ENCODE results near the gene YRDC. TPM values are rescaled to one million over a fixed set of nuclear protein-coding genes. Genes with fewer than 3 reads are reported as not detected.

YRDC gene
- total RNA-seq, 3 donors from 2014 or later (not counting 1 experiment from before 2014, with no cell fraction given) = 19.9 to 26.2 (median 24.4) TPM

DNA sequence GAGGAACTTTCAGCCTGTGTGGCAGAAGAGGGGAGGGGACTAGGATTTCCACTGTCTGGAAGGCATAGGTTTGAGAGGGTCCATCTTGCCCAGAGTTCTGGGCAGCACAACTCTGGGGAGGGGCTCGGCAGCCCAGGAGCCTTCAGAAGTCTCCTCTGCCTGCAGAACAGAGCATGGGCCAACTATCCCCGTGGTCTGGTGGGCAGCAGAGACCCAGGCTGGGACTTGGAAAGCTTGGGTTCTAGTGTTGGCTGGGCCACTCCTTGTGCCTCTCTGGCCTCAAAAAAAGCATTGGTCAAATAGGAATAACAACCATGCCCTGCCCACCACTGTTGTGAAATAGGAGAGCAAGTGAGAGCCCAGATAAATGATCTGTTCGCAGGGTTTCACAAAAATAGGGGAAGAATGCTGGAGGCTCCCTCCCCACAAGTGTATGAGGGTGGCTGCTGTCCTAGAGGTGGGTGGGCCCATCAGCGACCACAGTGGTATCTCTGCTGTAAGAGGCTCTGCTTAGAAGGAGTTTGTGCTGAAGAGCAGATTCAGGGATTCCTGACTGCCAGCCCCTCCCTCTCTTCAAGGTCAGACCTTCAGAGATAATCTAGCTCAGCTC lies 52.0 kb downstream of the YRDC start:
- 75% methylated on average over 3 of the region's 4 CpGs for whole genome bisulfite sequencing (ENCODE audit: insufficient coverage)
- no peak overlapping the region for H3K27ac ChIP-seq (ENCODE audit: low read length)
- Mint-ChIP-seq H3K27ac (no peak overlapping the region), H3K27me3 (ENCODE audit: low read depth in 2 of 2) (peaks cover 8 to 19% of the 10 kb centered on the region in 2 donors), H3K4me1 (peaks cover 0 to 6% of the 10 kb centered on the region in 2 donors), H3K36me3 (no peaks in the 10 kb centered on the region), H3K9me3 (no peaks in the 10 kb centered on the region), H3K4me3 (no peak overlapping the region)
- intact Hi-C loops (cut with micrococcal nuclease) = no loop called here
- ATAC-seq (no peak), DNase-seq (no peak)
- peaks cover 4% of the 10 kb centered on the region for H3K4me1 ChIP-seq (ENCODE audit: control insufficient read depth, insufficient read depth, low read length)
- no peaks in the 10 kb centered on the region for H3K36me3 ChIP-seq (ENCODE audit: control insufficient read depth, insufficient read depth, low read length)
- peaks cover 15% of the 10 kb centered on the region for H3K27me3 ChIP-seq (ENCODE audit: control insufficient read depth, insufficient read depth, low read length)
- H3K9me3 ChIP-seq (ENCODE audit: control insufficient read depth, insufficient read depth, low read length) = no peaks in the 10 kb centered on the region
- TF ChIP-seq, protein P1, sequence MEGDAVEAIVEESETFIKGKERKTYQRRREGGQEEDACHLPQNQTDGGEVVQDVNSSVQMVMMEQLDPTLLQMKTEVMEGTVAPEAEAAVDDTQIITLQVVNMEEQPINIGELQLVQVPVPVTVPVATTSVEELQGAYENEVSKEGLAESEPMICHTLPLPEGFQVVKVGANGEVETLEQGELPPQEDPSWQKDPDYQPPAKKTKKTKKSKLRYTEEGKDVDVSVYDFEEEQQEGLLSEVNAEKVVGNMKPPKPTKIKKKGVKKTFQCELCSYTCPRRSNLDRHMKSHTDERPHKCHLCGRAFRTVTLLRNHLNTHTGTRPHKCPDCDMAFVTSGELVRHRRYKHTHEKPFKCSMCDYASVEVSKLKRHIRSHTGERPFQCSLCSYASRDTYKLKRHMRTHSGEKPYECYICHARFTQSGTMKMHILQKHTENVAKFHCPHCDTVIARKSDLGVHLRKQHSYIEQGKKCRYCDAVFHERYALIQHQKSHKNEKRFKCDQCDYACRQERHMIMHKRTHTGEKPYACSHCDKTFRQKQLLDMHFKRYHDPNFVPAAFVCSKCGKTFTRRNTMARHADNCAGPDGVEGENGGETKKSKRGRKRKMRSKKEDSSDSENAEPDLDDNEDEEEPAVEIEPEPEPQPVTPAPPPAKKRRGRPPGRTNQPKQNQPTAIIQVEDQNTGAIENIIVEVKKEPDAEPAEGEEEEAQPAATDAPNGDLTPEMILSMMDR (IDR thresholded peaks at IDR 0.05) = no peak
- H3K4me3 ChIP-seq (ENCODE audit: low read length) = no peak overlapping the region

DNA sequence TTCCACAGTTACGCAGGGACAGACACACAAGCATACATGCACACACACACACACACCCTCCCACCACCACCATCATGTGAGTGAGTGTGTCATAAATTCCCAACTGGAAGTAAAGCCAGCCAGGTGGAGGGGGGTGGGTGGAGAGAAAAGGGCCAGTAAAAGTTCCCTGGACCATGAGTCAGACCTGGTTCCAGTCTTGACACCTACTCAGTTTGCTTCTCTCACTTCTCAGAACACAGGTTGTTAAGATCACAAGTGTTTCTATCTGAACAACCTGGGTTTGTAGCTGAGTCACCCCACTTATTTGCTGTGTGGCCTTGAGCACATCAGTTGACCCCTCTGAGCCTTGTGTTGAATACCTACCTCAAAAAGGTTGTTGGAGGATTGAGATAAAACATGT lies 52.7 kb downstream of the YRDC start:
- ATAC-seq (no peak), DNase-seq (no peak)
- Mint-ChIP-seq H3K27me3 (ENCODE audit: low read depth in 2 of 2) (peaks cover 11 to 23% of the 10 kb centered on the region in 2 donors), H3K27ac (no peak overlapping the region), H3K4me1 (peaks cover 0 to 6% of the 10 kb centered on the region in 2 donors), H3K36me3 (no peaks in the 10 kb centered on the region), H3K4me3 (no peak overlapping the region), H3K9me3 (no peaks in the 10 kb centered on the region)
- Histone ChIP-seq H3K27ac (ENCODE audit: low read length) (no peak overlapping the region), H3K4me3 (ENCODE audit: low read length) (no peak overlapping the region), H3K4me1 (ENCODE audit: control insufficient read depth, insufficient read depth, low read length) (peaks cover 4% of the 10 kb centered on the region), H3K9me3 (ENCODE audit: control insufficient read depth, insufficient read depth, low read length) (no peaks in the 10 kb centered on the region), H3K27me3 (ENCODE audit: control insufficient read depth, insufficient read depth, low read length) (peaks cover 15% of the 10 kb centered on the region), H3K36me3 (ENCODE audit: control insufficient read depth, insufficient read depth, low read length) (no peaks in the 10 kb centered on the region)
- TF ChIP-seq, protein P1 (IDR thresholded peaks at IDR 0.05) = no peak
- no CpG with 5 or more reads among the region's 1 CpG for WGBS (ENCODE audit: insufficient coverage)
- intact Hi-C loops (cut with micrococcal nuclease) = no loop called here

DNA sequence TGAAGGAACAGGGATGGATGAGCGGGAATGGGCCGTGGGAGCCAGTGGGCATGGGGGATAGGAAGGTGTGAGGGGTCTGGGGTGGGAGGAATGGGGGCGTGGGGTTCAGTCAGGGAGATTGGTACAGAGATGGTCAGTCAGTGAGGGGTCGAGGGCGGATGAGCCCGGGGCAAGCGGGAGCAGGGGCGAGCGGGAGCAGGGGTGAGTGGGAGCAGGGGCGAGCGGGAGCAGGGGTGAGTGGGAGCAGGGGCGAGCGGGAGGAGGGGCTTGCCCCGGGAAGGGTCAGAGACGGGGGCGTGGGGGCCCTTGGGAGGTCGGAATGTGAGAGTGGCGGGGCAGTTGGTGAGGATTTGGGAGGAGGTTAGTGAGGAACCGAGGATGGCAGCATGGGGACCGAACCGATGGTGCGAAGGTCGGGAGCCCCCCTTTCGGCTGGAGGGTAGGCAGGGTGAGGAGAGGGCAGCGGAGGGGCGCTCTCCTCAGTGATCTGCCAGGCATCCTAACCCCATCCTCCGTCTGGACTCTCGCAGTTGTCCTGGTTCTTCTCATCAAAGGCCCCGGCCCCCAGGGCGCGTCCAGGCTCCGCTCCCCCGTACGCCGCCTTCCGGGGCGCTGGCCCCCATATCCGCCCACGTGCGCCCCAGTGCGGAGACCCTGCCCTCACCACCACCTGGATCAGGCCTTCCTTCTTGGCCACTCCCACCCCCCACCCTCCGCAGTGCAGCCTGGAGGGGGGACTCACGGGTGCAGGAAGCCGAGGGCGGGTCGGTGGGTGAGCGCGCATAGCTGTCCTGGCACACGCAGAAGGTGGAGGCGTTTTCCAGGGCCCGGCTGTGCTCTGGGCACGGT lies 54.3 kb downstream of the YRDC start:
- no peaks in the 10 kb centered on the region for H3K36me3 Mint-ChIP-seq

More for the DNA sequence above, 54.3 kb downstream of the YRDC start:
- H3K4me3 Mint-ChIP-seq = peak overlapping the region; percentile 59
- no peak for ATAC-seq
- H3K27me3 Mint-ChIP-seq (ENCODE audit: low read depth in 2 of 2) = peaks cover 19 to 26% of the 10 kb centered on the region in 2 donors
- intact Hi-C loops (cut with micrococcal nuclease) = no loop called here
- Histone ChIP-seq H3K4me1 (ENCODE audit: control insufficient read depth, insufficient read depth, low read length) (peaks cover 4% of the 10 kb centered on the region), H3K27me3 (ENCODE audit: control insufficient read depth, insufficient read depth, low read length) (peaks cover 12% of the 10 kb centered on the region), H3K4me3 (ENCODE audit: low read length) (no peak overlapping the region), H3K9me3 (ENCODE audit: control insufficient read depth, insufficient read depth, low read length) (no peaks in the 10 kb centered on the region), H3K36me3 (ENCODE audit: control insufficient read depth, insufficient read depth, low read length) (no peaks in the 10 kb centered on the region), H3K27ac (ENCODE audit: low read length) (no peak overlapping the region)
- H3K9me3 Mint-ChIP-seq = no peaks in the 10 kb centered on the region
- 10% methylated on average over 52 of the region's 52 CpGs for WGBS (ENCODE audit: insufficient coverage)
- no peak for DNase-seq
- peaks cover 0 to 6% of the 10 kb centered on the region in 2 donors for H3K4me1 Mint-ChIP-seq
- H3K27ac Mint-ChIP-seq = no peak overlapping the region
- TF ChIP-seq, protein P1 (IDR thresholded peaks at IDR 0.05) = no peak

Other genes starting within 250 kb of the YRDC start
- gene GNL2, start 212.3 kb downstream of the YRDC start, total RNA-seq = 10 to 100 TPM; 70.7 to 89.9 (median 85.8) TPM
- not detected for gene RSPO1, start 173.3 kb downstream of the YRDC start, total RNA-seq
- gene CDCA8, start 115.7 kb downstream of the YRDC start, total RNA-seq = 1 to 10 TPM; 1.6 to 3.3 (median 2.2) TPM
- gene EPHA10, start 43.1 kb downstream of the YRDC start, total RNA-seq = not detected
- 1 to 10 TPM; 1.6 to 3.8 (median 2.4) TPM for gene MANEAL, start 14.4 kb downstream of the YRDC start, total RNA-seq
- gene C1orf122, start 418 bp downstream of the YRDC start, total RNA-seq = 10 to 100 TPM; 13.9 to 22.9 (median 14.9) TPM
- gene MTF1, start 51.4 kb upstream of the YRDC start, total RNA-seq = 10 to 100 TPM; 31.2 to 35.6 (median 32.7) TPM
- 10 to 100 TPM; 34.0 to 66.2 (median 54.7) TPM for gene INPP5B, start 138.8 kb upstream of the YRDC start, total RNA-seq
- 10 to 100 TPM; 48.7 to 75.8 (median 71.1) TPM for gene SF3A3, start 181.8 kb upstream of the YRDC start, total RNA-seq
- 10 to 100 TPM; 49.3 to 82.6 (median 53.6) TPM for gene FHL3, start 197.3 kb upstream of the YRDC start, total RNA-seq
- 10 to 100 TPM; 13.4 to 20.7 (median 19.2) TPM for gene UTP11, start 204.5 kb upstream of the YRDC start, total RNA-seq
- under 1 TPM in 2 of 3 donors, not detected in 1; 0.12 to 0.15 TPM for gene POU3F1, start 238.6 kb upstream of the YRDC start, total RNA-seq

Data from natural killer cell (primary cell).